MCF 10A (cell line): ENCODE results near the gene CEP350. TPM values are rescaled to one million over a fixed set of nuclear protein-coding genes. Genes with fewer than 3 reads are reported as not detected.
A peak's percentile ranks its signal among the peaks of the same experiment; 100 is the strongest.

Experiments
- BruUV-seq: library from RNA; stranded (reverse); fragments of 400-500 nt; replicated peaks from 2 replicates; lab custom pipeline; 2021; lab: Mats Ljungman, UMichigan
- CTCF ChIA-PET: fragments of 300-600 bp; sonication (Branson Sonifier 250); formaldehyde crosslinking; extraction: SDS; loops from one replicate; lab custom pipeline; 2021; ENCODE audit warnings: antibody characterized with exemption, inconsistent platforms; lab: Yijun Ruan, JAX
- POLR2A ChIA-PET: fragments of 300-600, 350-650 bp; sonication (Branson Sonifier 250); formaldehyde crosslinking; extraction: SDS; loops from one replicate; lab custom pipeline; 2020; ENCODE audit warnings: antibody characterized with exemption, inconsistent platforms; lab: Yijun Ruan, JAX
- DNase-seq: peaks from one replicate; pipeline ENCODE4 v3.0.0-alpha.2; 2018; ENCODE audit not compliant: unreplicated experiment
- H3K27ac Mint-ChIP-seq: one replicate; pipeline ENCODE4 v1.8.0; 2022; ENCODE audit warnings: mild to moderate bottlenecking, low read depth, mixed read lengths; ENCODE audit not compliant: unreplicated experiment
- H3K27me3 Mint-ChIP-seq: one replicate; pipeline ENCODE4 v1.8.0; 2022; ENCODE audit warnings: mixed read lengths; ENCODE audit not compliant: insufficient read depth, unreplicated experiment
- H3K36me3 Mint-ChIP-seq: one replicate; pipeline ENCODE4 v1.8.0; 2022; ENCODE audit warnings: mild to moderate bottlenecking, moderate library complexity, mixed read lengths; ENCODE audit not compliant: insufficient read depth, unreplicated experiment
- H3K4me1 Mint-ChIP-seq: one replicate; pipeline ENCODE4 v1.8.0; 2022; ENCODE audit warnings: mixed read lengths; ENCODE audit not compliant: insufficient read depth, unreplicated experiment
- H3K4me3 Mint-ChIP-seq: one replicate; pipeline ENCODE4 v1.8.0; 2022; ENCODE audit warnings: mild to moderate bottlenecking, moderate library complexity, mixed read lengths; ENCODE audit not compliant: unreplicated experiment
- H3K9me3 Mint-ChIP-seq: one replicate; pipeline ENCODE4 v1.8.0; 2022; ENCODE audit warnings: mixed read lengths; ENCODE audit not compliant: unreplicated experiment
- CTCF ChIP-seq: fragments of 200-600 bp; IDR thresholded peaks from one replicate; pipeline ENCODE4 v1.8.0; 2022; ENCODE audit warnings: antibody characterized with exemption, mild to moderate bottlenecking; ENCODE audit not compliant: unreplicated experiment
- intact Hi-C: fragments of 100-400 bp; cut with micrococcal nuclease; formaldehyde crosslinking; loops from 2 replicates; pipeline ENCODE4 v1.14.1; 2022
- total RNA-seq: library from RNA; stranded (reverse); gene quantifications from 2 replicates; pipeline ENCODE4 v1.2.3, GENCODE V29; 2022

The CEP350 gene
- total RNA-seq, 1 experiment from 2014 or later: 56.4 TPM

GRCh38 chr1:179976970-179977651, 22.5 kb downstream of the CEP350 start:
- peaks cover 14% of the 10 kb centered on the region for H3K9me3 Mint-ChIP-seq
- no peak overlapping the region for H3K4me3 Mint-ChIP-seq
- H3K27me3 Mint-ChIP-seq: no peaks in the 10 kb centered on the region
- DNase-seq: no peak
- H3K36me3 Mint-ChIP-seq: peaks cover 5% of the 10 kb centered on the region
- intact Hi-C loops: no loop called here
- TF ChIP-seq CTCF: no peak
- H3K4me1 Mint-ChIP-seq: peaks cover 15% of the 10 kb centered on the region
- POLR2A ChIA-PET: interaction anchor here (1.1 to 4.0 kb wide), 6 partner anchors 9 to 27 kb away, joined by 3 to 22 read pairs (median 5); partner anchors contain the start of gene CEP350
- H3K27ac Mint-ChIP-seq: peak overlapping the region; percentile 29
- BruUV-seq: no TSS peak
- CTCF ChIA-PET: interaction anchor here (0.6 to 1.4 kb wide), 8 partner anchors 11 to 271 kb away, joined by 3 to 5 read pairs (median 4); no protein-coding TSS in a partner anchor

GRCh38 chr1:179978199-179979079, 23.8 kb downstream of the CEP350 start:
- CTCF ChIA-PET: interaction anchor here (0.5 to 1.2 kb wide), 3 partner anchors 13 to 563 kb away, joined by 3 to 4 read pairs (median 4); no protein-coding TSS in a partner anchor
- TF ChIP-seq CTCF: no peak
- no peaks in the 10 kb centered on the region for H3K27me3 Mint-ChIP-seq
- peaks cover 13% of the 10 kb centered on the region for H3K4me1 Mint-ChIP-seq
- H3K4me3 Mint-ChIP-seq: no peak overlapping the region
- intact Hi-C loops: no loop called here
- no peak overlapping the region for H3K27ac Mint-ChIP-seq
- BruUV-seq: no TSS peak
- H3K36me3 Mint-ChIP-seq: peaks cover 5% of the 10 kb centered on the region
- H3K9me3 Mint-ChIP-seq: peaks cover 9% of the 10 kb centered on the region
- POLR2A ChIA-PET: interaction anchor here (0.5 to 4.0 kb wide), 5 partner anchors 7 to 24 kb away, joined by 3 to 22 read pairs (median 3); partner anchors contain the start of gene CEP350
- DNase-seq: no peak

GRCh38 chr1:179984101-179984500, 29.5 kb downstream of the CEP350 start:
- H3K4me3 Mint-ChIP-seq: no peak overlapping the region
- peaks cover 30% of the 10 kb centered on the region for H3K36me3 Mint-ChIP-seq
- intact Hi-C loops: no loop called here
- H3K27ac Mint-ChIP-seq: no peak overlapping the region
- CTCF ChIA-PET: no interaction called here
- BruUV-seq: no TSS peak
- peaks cover under 1% of the 10 kb centered on the region for H3K9me3 Mint-ChIP-seq
- no peaks in the 10 kb centered on the region for H3K27me3 Mint-ChIP-seq
- POLR2A ChIA-PET: no interaction called here
- TF ChIP-seq CTCF: no peak
- H3K4me1 Mint-ChIP-seq: peaks cover 20% of the 10 kb centered on the region
- DNase-seq: no peak

GRCh38 chr1:179984942-179985341, 30.3 kb downstream of the CEP350 start:
- no TSS peak for BruUV-seq
- H3K36me3 Mint-ChIP-seq: peaks cover 37% of the 10 kb centered on the region
- DNase-seq: no peak
- H3K27me3 Mint-ChIP-seq: no peaks in the 10 kb centered on the region
- no peak overlapping the region for H3K27ac Mint-ChIP-seq
- H3K4me3 Mint-ChIP-seq: no peak overlapping the region
- ChIA-PET POLR2A (no interaction called here), CTCF (no interaction called here)
- no peaks in the 10 kb centered on the region for H3K9me3 Mint-ChIP-seq
- TF ChIP-seq CTCF: no peak
- peaks cover 20% of the 10 kb centered on the region for H3K4me1 Mint-ChIP-seq
- intact Hi-C loops: no loop called here
